Erythroblast (primary cell): ENCODE measurements around the gene KRT77.

Experiments
- GATA1 ChIP-seq: IDR thresholded peaks from 2 replicates; pipeline ENCODE4 v1.6.1; 2011; ENCODE audit warnings: low read depth, mild to moderate bottlenecking, control low read depth, low read length, moderate library complexity
- POLR2A ChIP-seq: IDR thresholded peaks from 2 replicates; pipeline ENCODE4 v1.6.1; 2011; ENCODE audit warnings: mild to moderate bottlenecking, low read length

GRCh38 chr12:52650520-52651081 lies 52.7 kb downstream of the KRT77 start:
- TF ChIP-seq POLR2A, result no peak
- no peak for TF ChIP-seq GATA1
